Neural cell (in vitro differentiated cells): ENCODE results near the gene ANO1. TPM values are rescaled to one million over a fixed set of nuclear protein-coding genes. Genes with fewer than 3 reads are reported as not detected.

Source experiments
- H2AFZ ChIP-seq: fragments of 200-600, 300-800 bp; sonication (generic), shearing (Covaris generic); 2 replicates; pipeline ENCODE4 v1.6.0; 2014; ENCODE audit warnings: low read depth, mild to moderate bottlenecking, antibody characterized with exemption, low read length, moderate library complexity
- H3F3A ChIP-seq: fragments of 200-600 bp; shearing (Covaris generic); 2 replicates; pipeline ENCODE4 v1.6.1; 2016; ENCODE audit warnings: mild to moderate bottlenecking, moderate library complexity, mixed read lengths, antibody characterized with exemption, low read length; ENCODE audit not compliant: insufficient read depth, poor library complexity, severe bottlenecking
- H3K27ac ChIP-seq: fragments of 200-600, 300-800 bp; sonication (generic), shearing (Covaris generic); 2 replicates; pipeline ENCODE4 v1.5.1; 2014; ENCODE audit warnings: mild to moderate bottlenecking, low read length, moderate library complexity
- H3K27me3 ChIP-seq: fragments of 300-800, 200-600 bp; sonication (generic), shearing (Covaris generic); 2 replicates; pipeline ENCODE4 v1.6.0; 2014; ENCODE audit warnings: mild to moderate bottlenecking, low read depth, low read length, moderate library complexity; ENCODE audit not compliant: insufficient read depth
- H3K36me3 ChIP-seq: fragments of 300-800, 200-600 bp; sonication (generic), shearing (Covaris generic); 2 replicates; pipeline ENCODE4 v1.5.1; 2014; ENCODE audit warnings: mild to moderate bottlenecking, antibody characterized with exemption, low read length, moderate library complexity; ENCODE audit not compliant: insufficient read depth
- H3K4me2 ChIP-seq: fragments of 300-800, 200-600 bp; sonication (generic), shearing (Covaris generic); 2 replicates; pipeline ENCODE4 v1.6.0; 2014; ENCODE audit warnings: mild to moderate bottlenecking, low read length
- H3K4me3 ChIP-seq: fragments of 300-800, 200-600 bp; sonication (generic), shearing (Covaris generic); 2 replicates; pipeline ENCODE4 v1.5.1; 2014; ENCODE audit warnings: mild to moderate bottlenecking, low read length, moderate library complexity
- H3K79me2 ChIP-seq: fragments of 200-600 bp; shearing (Covaris generic); replicated peaks from 2 replicates; pipeline ENCODE4 v1.6.0; 2014; ENCODE audit warnings: mild to moderate bottlenecking, low read length, moderate library complexity; ENCODE audit not compliant: insufficient read depth
- H3K9ac ChIP-seq: fragments of 300-800, 200-600 bp; sonication (generic), shearing (Covaris generic); 2 replicates; pipeline ENCODE4 v1.6.1; 2016; ENCODE audit warnings: mild to moderate bottlenecking, low read length, mixed read lengths
- H3K9me2 ChIP-seq: fragments of 200-600 bp; shearing (Covaris generic); 2 replicates; pipeline ENCODE4 v1.6.1; 2016; ENCODE audit warnings: mild to moderate bottlenecking, low read length, mixed read lengths; ENCODE audit not compliant: insufficient read depth
- H3K9me3 ChIP-seq: fragments of 200-600, 300-800 bp; sonication (generic), shearing (Covaris generic); 2 replicates; pipeline ENCODE4 v1.6.1; 2016; ENCODE audit warnings: mild to moderate bottlenecking, mixed run types, low read length, moderate library complexity, mixed read lengths
- H4K20me1 ChIP-seq: fragments of 200-600 bp; shearing (Covaris generic); 2 replicates; pipeline ENCODE4 v1.6.1; 2016; ENCODE audit warnings: mild to moderate bottlenecking, mixed run types; ENCODE audit not compliant: insufficient read depth
- CTCF ChIP-seq: fragments of 450-650 bp; IDR thresholded peaks from 2 replicates; pipeline ENCODE4 v1.5.1; 2014; ENCODE audit warnings: antibody characterized with exemption, mild to moderate bottlenecking, moderate library complexity; ENCODE audit not compliant: poor library complexity, severe bottlenecking
- EP300 ChIP-seq: fragments of 450-650 bp; conservative IDR thresholded peaks from 2 replicates; pipeline ENCODE4 v1.6.1; 2014; ENCODE audit warnings: antibody characterized with exemption, mild to moderate bottlenecking, moderate library complexity; ENCODE audit not compliant: poor library complexity, severe bottlenecking
- EZH2 ChIP-seq: fragments of 200-600, 300-800 bp; shearing (Covaris generic), sonication (generic); IDR thresholded peaks from 2 replicates; pipeline ENCODE4 v1.6.1; 2014; ENCODE audit warnings: antibody characterized with exemption, low read length, borderline replicate concordance, mild to moderate bottlenecking; ENCODE audit not compliant: insufficient read depth, poor library complexity, severe bottlenecking
- MXI1 ChIP-seq: fragments of 450-650 bp; conservative IDR thresholded peaks from 2 replicates; pipeline ENCODE4 v1.6.1; 2014; ENCODE audit warnings: antibody characterized with exemption, mild to moderate bottlenecking; ENCODE audit not compliant: poor library complexity, severe bottlenecking
- POLR2AphosphoS5 ChIP-seq: IDR thresholded peaks from 2 replicates; pipeline ENCODE4 v1.6.1; 2012
- RAD21 ChIP-seq: fragments of 450-650 bp; conservative IDR thresholded peaks from 2 replicates; pipeline ENCODE4 v1.6.1; 2014; ENCODE audit warnings: antibody characterized with exemption, mild to moderate bottlenecking, moderate library complexity
- REST ChIP-seq: IDR thresholded peaks from 2 replicates; pipeline ENCODE4 v1.6.1; 2012; ENCODE audit warnings: borderline replicate concordance
- SMC3 ChIP-seq: fragments of 450-650 bp; conservative IDR thresholded peaks from 2 replicates; pipeline ENCODE4 v1.6.1; 2014; ENCODE audit warnings: antibody characterized with exemption, mild to moderate bottlenecking, moderate library complexity; ENCODE audit not compliant: poor library complexity
- TAF1 ChIP-seq: IDR thresholded peaks from 2 replicates; pipeline ENCODE4 v1.6.1; 2012; ENCODE audit warnings: low read depth
- polyA plus RNA-seq: library from polyadenylated mRNA; depleted of rRNA; stranded (reverse); fragments of >200 nt; gene quantifications from 2 replicates; pipeline ENCODE4 v1.2.3, GENCODE V29; 2014

ANO1 gene
- polyA plus RNA-seq, 1 donor from 2014 or later, result not detected

GRCh38 chr11:70186936-70187335 is 108.8 kb downstream of the ANO1 start:
- Histone ChIP-seq H2AFZ (no peak overlapping the region), H3K9me2 (no peaks in the 10 kb centered on the region), H4K20me1 (no peaks in the 10 kb centered on the region), H3K27ac (no peak overlapping the region), H3K9me3 (no peaks in the 10 kb centered on the region), H3K4me2 (no peak overlapping the region), H3K27me3 (no peaks in the 10 kb centered on the region), H3K4me3 (no peak overlapping the region), H3K36me3 (no peaks in the 10 kb centered on the region), H3K9ac (no peak overlapping the region), H3F3A (no peaks in the 10 kb centered on the region), H3K79me2 (no peaks in the 10 kb centered on the region)
- TF ChIP-seq EZH2 (no peak), REST (no peak), POLR2AphosphoS5 (no peak), TAF1 (no peak), EP300 (no peak), RAD21 (no peak), MXI1 (no peak), CTCF (no peak), SMC3 (no peak)

- Histone ChIP-seq H3K79me2 (no peaks in the 10 kb centered on the region), H3K27ac (no peak overlapping the region), H3K4me2 (no peak overlapping the region), H3K9ac (no peak overlapping the region), H3K9me3 (no peaks in the 10 kb centered on the region), H3K4me3 (no peak overlapping the region), H3K27me3 (no peaks in the 10 kb centered on the region), H2AFZ (no peak overlapping the region), H3F3A (no peaks in the 10 kb centered on the region), H3K9me2 (no peaks in the 10 kb centered on the region), H4K20me1 (no peaks in the 10 kb centered on the region), H3K36me3 (no peaks in the 10 kb centered on the region)
- TF ChIP-seq REST, result no peak
- TF ChIP-seq POLR2AphosphoS5, result no peak
- TF ChIP-seq TAF1, result no peak
- TF ChIP-seq EZH2, result no peak
- no peak for TF ChIP-seq EP300
- TF ChIP-seq RAD21, result no peak
- no peak for TF ChIP-seq SMC3
- TF ChIP-seq CTCF, result no peak
- TF ChIP-seq MXI1, result no peak
These were observed 109.7 kb downstream of the ANO1 start for GRCh38 chr11:70187771-70188170.
